Heart left ventricle (tissue), 16 donors: Measurements from ENCODE around the gene CAPN11. TPM values are rescaled to one million over a fixed set of nuclear protein-coding genes. Genes with fewer than 3 reads are reported as not detected.

Source experiments
- ATAC-seq, 4 donors: fragments of 200-7000 bp; cut with Tn5 transposase; one replicate each; pipeline ENCODE4 v1.9.1; 2020 to 2022; ENCODE audit warnings: moderate library complexity in 4 of 4, mild to moderate bottlenecking in 3 of 4, moderate number of reproducible peaks in 1 of 4
- DNase-seq, 5 donors: peaks; one replicate each; pipeline ENCODE4 v3.0.0-alpha.2; 2020
- H3K27ac ChIP-seq, 12 donors: fragments of 200-600 bp; sonication (generic) in 4 of 12; one replicate each; pipeline versions ENCODE4 v1.5.0 to v1.8.0; 2016 to 2022; ENCODE audit warnings: mild to moderate bottlenecking in 2 of 12
- H3K27me3 ChIP-seq, 9 donors: fragments of 200-600 bp; sonication (generic) in 2 of 9; one replicate each; pipeline versions ENCODE4 v1.5.1 to v1.8.0; 2016 to 2022; ENCODE audit warnings: mild to moderate bottlenecking in 3 of 9
- H3K36me3 ChIP-seq, 9 donors: fragments of 200-600 bp; sonication (generic) in 2 of 9; one replicate each; pipeline versions ENCODE4 v1.5.0 to v1.8.0; 2018 to 2022; ENCODE audit warnings: mild to moderate bottlenecking in 2 of 9
- H3K4me1 ChIP-seq, 12 donors: fragments of 200-600 bp; sonication (generic) in 4 of 12; one replicate each; pipeline versions ENCODE4 v1.5.0 to v1.8.0; 2016 to 2022; ENCODE audit warnings: mild to moderate bottlenecking in 3 of 12
- H3K4me3 ChIP-seq, 12 donors: fragments of 200-600 bp; sonication (generic) in 4 of 12; one replicate each; pipeline versions ENCODE4 v1.5.0 to v1.8.0; 2017 to 2022; ENCODE audit warnings: mild to moderate bottlenecking in 9 of 12, moderate library complexity in 4 of 12
- H3K9me3 ChIP-seq, 12 donors: fragments of 200-600 bp; sonication (generic) in 4 of 12; one replicate each; pipeline versions ENCODE4 v1.5.0 to v1.8.0; 2016 to 2022; ENCODE audit warnings: mild to moderate bottlenecking in 1 of 12
- CTCF ChIP-seq, 12 donors: fragments of 200-600 bp; sonication (generic) in 4 of 12; IDR thresholded peaks; one replicate each; pipeline versions ENCODE4 v1.5.0 to v1.8.0; 2018 to 2022; ENCODE audit warnings: antibody characterized with exemption in 12 of 12, mild to moderate bottlenecking in 5 of 12
- POLR2A ChIP-seq, 2 donors: fragments of 450-650 bp; IDR thresholded peaks; one replicate each; pipeline ENCODE4 v1.6.1; 2017; ENCODE audit warnings: antibody characterized with exemption in 2 of 2, mild to moderate bottlenecking in 2 of 2, moderate library complexity in 2 of 2
- WGBS, 4 donors: extraction: QIAGEN DNeasy Blood & Tissue Kit in 2 of 4; methylation state at CpG; one replicate each; pipeline versions ENCODE4 v1.1.5 to v1.1.7; 2013 to 2018; 5-methylcytosine and 5-hydroxymethylcytosine counted together
- intact Hi-C, 10 donors: fragments of 100-400 bp; cut with DNase I; formaldehyde crosslinking; loops; one replicate each; pipeline versions ENCODE4 v1.11.1 to v1.14.2; 2022
- polyA plus RNA-seq, 2 donors: library from polyadenylated mRNA; stranded (reverse); fragments of 200-250 nt; gene quantifications; one replicate each; pipeline ENCODE4 v1.2.3, GENCODE V29; 2013
- total RNA-seq, 9 donors: library from RNA; depleted of rRNA in 2 of 9; stranded (reverse); fragments of >200 nt in 2 of 9; fragmentation: NEBNext Ultra II Directional in 3 of 9; extraction: Animal tissue kit (Norgen Biotek cat#: 25700) in 3 of 9; gene quantifications; one replicate each; pipeline versions ENCODE4 v1.1.0 to v1.2.4, GENCODE V29; 2016 to 2023
- donor health status: ischemic (EF 13 %, LVEDD 7.1; RV severe dilation, severe dysfunction).
- donor health status: healthy with polysubstance abuse.
- donor health status: DM: no; HTN: yes; CAD: no.
- donor health status: DM: no; HTN: no; CAD: no.
- donor health status: ischemic (EF 25% LVEDD 6.9; RV normal size, moderate dysfunction).
- donor health status: ischemic (EF 25% LVEDD 5.7; RV mildly dilated, moderate dysfunction).
- donor health status: healthy.
- donor health status: DM: yes; HTN: yes; CAD: no.
- donor health status: ischemic (EF 35%, LVEDD 5.7; RV mildly dilated, moderate dysfunction).
- donor health status: nonischemic (EF 11% LVEDD 7.7; RV severe dilation, severe dysfunction).
- donor health status: DM: yes; HTN: yes; CAD: no.
- donor health status: PGD.
- donor health status: ischemic (EF 29% LVEDD 5.4; RV normal size, mild dysfunction).
- donor health status: nonischemic (EF 23%, LVEDD 6.1; RV moderate dilation, normal function).

CAPN11 gene
- total and polyA plus RNA-seq, 11 donors: 0.08 to 1.8 (median 0.38) TPM; not detected in 3

DNA sequence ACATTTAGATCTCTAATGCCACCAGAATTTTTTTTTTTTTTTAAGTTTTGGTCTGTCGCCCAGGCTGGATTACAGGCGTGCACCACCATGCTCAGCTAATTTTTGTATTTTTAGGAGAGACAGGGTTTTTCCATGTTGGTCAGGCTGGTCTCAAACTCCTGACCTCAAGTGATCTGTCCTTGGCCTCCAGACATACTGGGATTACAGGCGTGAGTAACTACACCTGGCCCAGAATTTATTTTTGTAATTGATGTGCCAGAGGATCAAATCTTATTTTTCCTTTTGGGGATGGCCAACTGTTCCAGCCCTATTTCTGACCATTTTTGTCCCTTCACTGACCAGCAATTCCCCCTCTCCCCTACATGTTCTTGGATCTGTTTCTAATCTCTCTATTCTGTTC is 40.1 kb downstream of the CAPN11 start:
- intact Hi-C loops: no loop called here
- 74 to 94% (median 92%) methylated on average over 3 of the region's 3 CpGs for WGBS, 4 donors
- Histone ChIP-seq H3K4me1 (peaks cover 2 to 28% (median 16%) of the 10 kb centered on the region in 12 donors), H3K27ac (no peak overlapping the region), H3K27me3 (no peaks in the 10 kb centered on the region), H3K4me3 (no peak overlapping the region), H3K9me3 (no peaks in the 10 kb centered on the region), H3K36me3 (no peaks in the 10 kb centered on the region)
- DNase-seq: no peak
- no peak for ATAC-seq
- TF ChIP-seq CTCF (IDR thresholded peaks at IDR 0.05) (no peak), POLR2A (IDR thresholded peaks at IDR 0.05) (no peak)

GRCh38 chr6:44199883-44200282 is 41.3 kb downstream of the CAPN11 start:
- Histone ChIP-seq H3K36me3 (no peaks in the 10 kb centered on the region), H3K4me1 (peaks cover 2 to 29% (median 16%) of the 10 kb centered on the region in 12 donors), H3K9me3 (no peaks in the 10 kb centered on the region), H3K4me3 (no peak overlapping the region), H3K27me3 (no peaks in the 10 kb centered on the region), H3K27ac (no peak overlapping the region)
- ATAC-seq: no peak
- intact Hi-C loops: no loop called here
- WGBS, 4 donors: 82 to 95% (median 92%) methylated on average over 4 of the region's 4 CpGs
- DNase-seq: no peak
- TF ChIP-seq CTCF (IDR thresholded peaks at IDR 0.05): no peak
- no peak for TF ChIP-seq POLR2A (IDR thresholded peaks at IDR 0.05)

GRCh38 chr6:44201200-44201599 is 42.6 kb downstream of the CAPN11 start:
- no peak for TF ChIP-seq CTCF (IDR thresholded peaks at IDR 0.05)
- no peak for TF ChIP-seq POLR2A (IDR thresholded peaks at IDR 0.05)
- H3K27ac ChIP-seq: peak overlapping the region in 9 of 12 donors; percentile 3 to 89 (median 69)
- 81 to 100% (median 92%) methylated on average over 1 to 3 of the region's 3 CpGs for WGBS, 4 donors

DNA sequence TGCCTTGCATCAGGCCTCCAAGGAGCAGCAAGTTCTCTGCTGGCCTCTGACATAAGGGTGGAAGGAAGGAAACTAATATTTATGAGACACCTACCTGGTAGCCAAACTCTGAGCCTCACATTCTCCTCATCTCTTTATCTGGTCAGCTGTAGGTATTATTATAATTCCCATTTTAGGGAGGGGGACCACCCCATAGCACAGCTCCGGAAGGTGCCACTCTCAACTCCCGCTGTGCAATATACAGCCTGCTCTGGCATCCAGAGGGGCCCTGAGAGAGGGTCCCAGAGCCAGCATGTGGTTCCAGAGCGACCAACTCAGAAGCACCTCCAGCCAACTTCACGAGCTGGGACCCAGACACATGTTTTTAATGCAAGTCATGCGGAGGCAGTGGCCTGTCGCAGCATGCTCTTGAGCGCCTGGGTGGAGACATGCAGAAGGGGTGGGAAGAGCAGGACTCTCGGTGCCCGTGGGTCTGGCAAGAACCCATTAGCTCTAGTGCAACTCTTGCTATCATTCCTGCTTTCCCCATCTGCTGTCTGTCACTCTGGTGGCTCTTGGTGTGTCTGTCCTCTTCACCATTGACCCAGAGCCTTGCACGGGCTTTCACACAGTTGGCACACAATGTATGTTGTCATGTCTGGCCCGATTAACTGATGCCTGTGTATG is 43.2 kb downstream of the CAPN11 start:
- Histone ChIP-seq H3K27me3 (no peaks in the 10 kb centered on the region), H3K27ac (peak overlapping the region; percentile 3 to 89 (median 65)), H3K36me3 (no peaks in the 10 kb centered on the region), H3K4me3 (no peak overlapping the region), H3K9me3 (no peaks in the 10 kb centered on the region), H3K4me1 (peaks cover 2 to 29% (median 16%) of the 10 kb centered on the region in 12 donors)
- no peak for TF ChIP-seq CTCF (IDR thresholded peaks at IDR 0.05)
- TF ChIP-seq POLR2A (IDR thresholded peaks at IDR 0.05): no peak
- no peak for DNase-seq
- 76 to 84% (median 81%) methylated on average over 10 to 11 of the region's 11 CpGs for WGBS, 4 donors
- intact Hi-C loops: no loop called here
- ATAC-seq: no peak

More at GRCh38 chr6:44201200-44201599, 42.6 kb downstream of the CAPN11 start:
- H3K4me1 ChIP-seq: peaks cover 2 to 29% (median 16%) of the 10 kb centered on the region in 12 donors
- H3K9me3 ChIP-seq: no peaks in the 10 kb centered on the region
- H3K27me3 ChIP-seq: no peaks in the 10 kb centered on the region
- DNase-seq (no peak), ATAC-seq (peak in 1 of 4 donors; percentile 17)
- H3K4me3 ChIP-seq: no peak overlapping the region
- intact Hi-C loops: no loop called here
- no peaks in the 10 kb centered on the region for H3K36me3 ChIP-seq
